Measurements from ENCODE around the gene TMEM222.
"Not testable (repeated sequence)": the region's sequence is repeated elsewhere in the genome, so short reads cannot be mapped to it uniquely, and the experiment has no call there.

The TMEM222 gene

GRCh38 chr1:27284425-27285273 lies 37.3 kb upstream of the TMEM222 start:
- TF ChIP-seq CTCF (IDR thresholded peaks at IDR 0.05; ENCODE audit: insufficient read depth, low read length, poor library complexity, severe bottlenecking) (peak; percentile 76), EZH2phosphoT487 (conservative IDR thresholded peaks at IDR 0.05; ENCODE audit: low read length) (no peak)
- Histone ChIP-seq H3K27ac (ENCODE audit: low read depth, low read length) (peak overlapping the region; percentile 28), H4K20me1 (ENCODE audit: low read depth, low read length) (no peaks in the 10 kb centered on the region), H3K4me2 (ENCODE audit: low read depth, low read length, poor library complexity, severe bottlenecking) (peak overlapping the region; percentile 23), H3K9me3 (ENCODE audit: insufficient read depth, low read length) (no peaks in the 10 kb centered on the region), H3K9ac (ENCODE audit: low read length) (no peak overlapping the region), H3K4me3 (ENCODE audit: insufficient read depth, low read length, poor library complexity, severe bottlenecking) (no peak overlapping the region), H2AFZ (ENCODE audit: low read depth, low read length, severe bottlenecking) (no peak overlapping the region), H3K36me3 (ENCODE audit: low read length) (no peaks in the 10 kb centered on the region; the same call in 1 of the 2 replicates), H3F3A (ENCODE audit: insufficient read depth) (peaks cover 9% of the 10 kb centered on the region), H3K9me2 (replicated peaks; ENCODE audit: insufficient read depth, low read length) (no peaks in the 10 kb centered on the region), H3K27me3 (ENCODE audit: low read length) (no peaks in the 10 kb centered on the region), H3K79me2 (ENCODE audit: insufficient read depth, low read length) (no peaks in the 10 kb centered on the region)

GRCh38 chr1:27285274-27285660 lies 36.7 kb upstream of the TMEM222 start:
- Histone ChIP-seq H3K9me2 (replicated peaks; ENCODE audit: insufficient read depth, low read length) (no peaks in the 10 kb centered on the region), H3K4me2 (ENCODE audit: low read depth, low read length, poor library complexity, severe bottlenecking) (no peak overlapping the region), H3K27ac (ENCODE audit: low read depth, low read length) (no peak overlapping the region), H3F3A (ENCODE audit: insufficient read depth) (peaks cover 9% of the 10 kb centered on the region), H3K79me2 (ENCODE audit: insufficient read depth, low read length) (no peaks in the 10 kb centered on the region), H3K27me3 (ENCODE audit: low read length) (no peaks in the 10 kb centered on the region), H2AFZ (ENCODE audit: low read depth, low read length, severe bottlenecking) (no peak overlapping the region), H3K9me3 (ENCODE audit: insufficient read depth, low read length) (no peaks in the 10 kb centered on the region), H3K36me3 (ENCODE audit: low read length) (peaks cover under 1% of the 10 kb centered on the region; the same call in 1 of the 2 replicates), H4K20me1 (ENCODE audit: low read depth, low read length) (no peaks in the 10 kb centered on the region), H3K4me3 (ENCODE audit: insufficient read depth, low read length, poor library complexity, severe bottlenecking) (no peak overlapping the region), H3K9ac (ENCODE audit: low read length) (no peak overlapping the region)
- no peak for TF ChIP-seq EZH2phosphoT487 (conservative IDR thresholded peaks at IDR 0.05; ENCODE audit: low read length)
- no peak for TF ChIP-seq CTCF (IDR thresholded peaks at IDR 0.05; ENCODE audit: insufficient read depth, low read length, poor library complexity, severe bottlenecking)

GRCh38 chr1:27285821-27286220 lies 36.1 kb upstream of the TMEM222 start:
- H4K20me1 ChIP-seq (ENCODE audit: low read depth, low read length); H3K9me3 ChIP-seq (ENCODE audit: insufficient read depth, low read length); H2AFZ ChIP-seq (ENCODE audit: low read depth, low read length, severe bottlenecking); H3K4me3 ChIP-seq (ENCODE audit: insufficient read depth, low read length, poor library complexity, severe bottlenecking); H3K79me2 ChIP-seq (ENCODE audit: insufficient read depth, low read length); H3K27ac ChIP-seq (ENCODE audit: low read depth, low read length); H3K9ac ChIP-seq (ENCODE audit: low read length); H3K27me3 ChIP-seq (ENCODE audit: low read length); H3F3A ChIP-seq (ENCODE audit: insufficient read depth); H3K36me3 ChIP-seq (ENCODE audit: low read length); H3K9me2 ChIP-seq (replicated peaks; ENCODE audit: insufficient read depth, low read length); H3K4me2 ChIP-seq (ENCODE audit: low read depth, low read length, poor library complexity, severe bottlenecking): not testable (repeated sequence)

- H3K9me3 ChIP-seq (ENCODE audit: insufficient read depth, low read length); H3F3A ChIP-seq (ENCODE audit: insufficient read depth); H3K27ac ChIP-seq (ENCODE audit: low read depth, low read length); H2AFZ ChIP-seq (ENCODE audit: low read depth, low read length, severe bottlenecking); H4K20me1 ChIP-seq (ENCODE audit: low read depth, low read length); H3K27me3 ChIP-seq (ENCODE audit: low read length); H3K9me2 ChIP-seq (replicated peaks; ENCODE audit: insufficient read depth, low read length); H3K9ac ChIP-seq (ENCODE audit: low read length); H3K4me2 ChIP-seq (ENCODE audit: low read depth, low read length, poor library complexity, severe bottlenecking); H3K79me2 ChIP-seq (ENCODE audit: insufficient read depth, low read length); H3K4me3 ChIP-seq (ENCODE audit: insufficient read depth, low read length, poor library complexity, severe bottlenecking); H3K36me3 ChIP-seq (ENCODE audit: low read length): not testable (repeated sequence)
These were observed 32.8 kb upstream of the TMEM222 start for GRCh38 chr1:27289125-27289524.
